GM12874 (cell line): ENCODE measurements around the gene RSU1.

Source experiments
- TF ChIP-seq, protein P1 (sequence below): IDR thresholded peaks from 2 replicates; pipeline ENCODE4 v1.5.1; 2011; ENCODE audit warnings: low read depth, mild to moderate bottlenecking, control low read depth, low read length, moderate library complexity; ENCODE audit not compliant: insufficient read depth

The RSU1 gene

GRCh38 chr10:16581202-16581601 lies 236.0 kb downstream of the RSU1 start:
- TF ChIP-seq, protein P1, sequence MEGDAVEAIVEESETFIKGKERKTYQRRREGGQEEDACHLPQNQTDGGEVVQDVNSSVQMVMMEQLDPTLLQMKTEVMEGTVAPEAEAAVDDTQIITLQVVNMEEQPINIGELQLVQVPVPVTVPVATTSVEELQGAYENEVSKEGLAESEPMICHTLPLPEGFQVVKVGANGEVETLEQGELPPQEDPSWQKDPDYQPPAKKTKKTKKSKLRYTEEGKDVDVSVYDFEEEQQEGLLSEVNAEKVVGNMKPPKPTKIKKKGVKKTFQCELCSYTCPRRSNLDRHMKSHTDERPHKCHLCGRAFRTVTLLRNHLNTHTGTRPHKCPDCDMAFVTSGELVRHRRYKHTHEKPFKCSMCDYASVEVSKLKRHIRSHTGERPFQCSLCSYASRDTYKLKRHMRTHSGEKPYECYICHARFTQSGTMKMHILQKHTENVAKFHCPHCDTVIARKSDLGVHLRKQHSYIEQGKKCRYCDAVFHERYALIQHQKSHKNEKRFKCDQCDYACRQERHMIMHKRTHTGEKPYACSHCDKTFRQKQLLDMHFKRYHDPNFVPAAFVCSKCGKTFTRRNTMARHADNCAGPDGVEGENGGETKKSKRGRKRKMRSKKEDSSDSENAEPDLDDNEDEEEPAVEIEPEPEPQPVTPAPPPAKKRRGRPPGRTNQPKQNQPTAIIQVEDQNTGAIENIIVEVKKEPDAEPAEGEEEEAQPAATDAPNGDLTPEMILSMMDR: no peak

- TF ChIP-seq, protein P1: no peak
Measured at GRCh38 chr10:16570731-16571130, 246.5 kb downstream of the RSU1 start.

DNA sequence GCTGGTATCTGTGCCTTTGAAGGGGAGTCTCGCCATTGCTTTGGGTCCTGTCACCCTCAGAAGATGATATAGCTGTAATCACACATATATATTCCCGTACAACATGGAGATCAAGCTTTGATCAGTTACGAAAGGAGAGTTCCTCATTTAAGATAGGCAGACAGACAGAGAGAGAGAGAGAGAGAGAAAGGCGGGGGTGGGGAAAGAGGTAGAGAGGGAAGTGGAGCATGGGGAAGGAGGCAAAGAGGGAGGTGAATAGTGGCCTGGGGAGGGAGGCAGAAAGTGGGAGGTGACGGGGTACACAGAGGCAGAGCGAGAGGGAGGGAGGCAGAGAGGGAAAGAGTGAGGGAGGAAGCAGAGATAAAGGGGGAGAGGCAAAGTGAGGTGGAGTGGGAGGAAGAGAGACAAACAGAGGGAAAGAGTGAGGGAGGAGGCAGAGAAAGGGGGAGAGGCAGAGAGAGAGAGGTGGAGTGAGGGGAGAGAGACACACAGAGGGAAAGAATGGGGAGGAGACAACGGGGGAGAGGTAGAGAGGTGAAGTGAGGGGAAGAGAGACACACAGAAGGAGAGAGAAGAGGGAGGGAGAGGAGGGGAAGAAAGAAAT lies 250.9 kb downstream of the RSU1 start:
- TF ChIP-seq, protein P1: no peak

GRCh38 chr10:16565604-16566003 lies 251.6 kb downstream of the RSU1 start:
- TF ChIP-seq, protein P1: no peak

- TF ChIP-seq, protein P1: no peak
Measured at GRCh38 chr10:16562891-16563290, 254.3 kb downstream of the RSU1 start.

- TF ChIP-seq, protein P1: no peak
Measured at GRCh38 chr10:16559236-16559773, 257.9 kb downstream of the RSU1 start.

- TF ChIP-seq, protein P1: no peak
Measured at GRCh38 chr10:16547973-16548372, 269.3 kb downstream of the RSU1 start.
